Bronchial epithelial cell (primary cell): ENCODE data around the gene APBB2. TPM values are rescaled to one million over a fixed set of nuclear protein-coding genes. Genes with fewer than 3 reads are reported as not detected.

Experiments used
- DNase-seq: peaks from one replicate; pipeline ENCODE4 v3.0.0-alpha.2; 2010; ENCODE audit warnings: low read depth
- FAIRE-seq: peaks from 2 replicates; lab custom pipeline; 2011; peaks lifted over from hg19 to GRCh38; lab: Jason Lieb, UNC
- H3K27me3 ChIP-seq: 2 replicates; pipeline ENCODE4 v1.5.1; 2011; ENCODE audit warnings: low read length; ENCODE audit not compliant: control insufficient read depth, insufficient read depth
- H3K36me3 ChIP-seq: 2 replicates; pipeline ENCODE4 v1.5.1; 2011; ENCODE audit warnings: low read length; ENCODE audit not compliant: control insufficient read depth, insufficient read depth
- H3K4me3 ChIP-seq: 2 replicates; pipeline ENCODE4 v1.5.1; 2011; ENCODE audit warnings: mild to moderate bottlenecking, low read depth, low read length, control low read depth
- CTCF ChIP-seq: IDR thresholded peaks from 2 replicates; pipeline ENCODE4 v1.5.1; 2011; ENCODE audit warnings: mild to moderate bottlenecking, moderate library complexity, low read length, control low read depth, inconsistent platforms; ENCODE audit not compliant: insufficient read depth, severe bottlenecking
- total RNA-seq: library from RNA; depleted of rRNA; stranded (reverse); fragments of >200 nt; gene quantifications from 2 replicates; pipeline ENCODE4 v1.2.1, GENCODE V29; 2014

APBB2 gene
- total RNA-seq, 1 donor from 2014 or later = 39.2 TPM

GRCh38 chr4:41203841-41204240, 10.5 kb downstream of the APBB2 start:
- no peak for DNase-seq
- TF ChIP-seq CTCF = no peak
- no peak for FAIRE-seq
- Histone ChIP-seq H3K4me3 (no peak overlapping the region), H3K36me3 (no peaks in the 10 kb centered on the region), H3K27me3 (no peaks in the 10 kb centered on the region)

- Histone ChIP-seq H3K27me3 (no peaks in the 10 kb centered on the region), H3K36me3 (no peaks in the 10 kb centered on the region), H3K4me3 (no peak overlapping the region)
- TF ChIP-seq CTCF = no peak
- FAIRE-seq (no peak), DNase-seq (no peak)
These were observed 11.3 kb downstream of the APBB2 start for GRCh38 chr4:41202820-41203568.

GRCh38 chr4:41202356-41202755, 12.0 kb downstream of the APBB2 start:
- DNase-seq = no peak
- no peak for TF ChIP-seq CTCF
- no peak for FAIRE-seq
- Histone ChIP-seq H3K4me3 (no peak overlapping the region), H3K27me3 (no peaks in the 10 kb centered on the region), H3K36me3 (no peaks in the 10 kb centered on the region)

- no peaks in the 10 kb centered on the region for H3K27me3 ChIP-seq
- H3K4me3 ChIP-seq = no peak overlapping the region
- H3K36me3 ChIP-seq = no peaks in the 10 kb centered on the region
- FAIRE-seq = no peak
- DNase-seq = no peak
- TF ChIP-seq CTCF = no peak
These were observed 13.8 kb downstream of the APBB2 start for GRCh38 chr4:41200486-41201017.

- Histone ChIP-seq H3K36me3 (no peaks in the 10 kb centered on the region), H3K27me3 (no peaks in the 10 kb centered on the region), H3K4me3 (no peak overlapping the region)
- no peak for FAIRE-seq
- no peak for DNase-seq
- TF ChIP-seq CTCF = no peak
These were observed 14.6 kb downstream of the APBB2 start for GRCh38 chr4:41199788-41200187.
